Measurements from ENCODE around the gene TCF25. TPM values are rescaled to one million over a fixed set of nuclear protein-coding genes. Genes with fewer than 3 reads are reported as not detected.

TCF25 gene
- total RNA-seq, 1 experiment from 2014 or later: 196 TPM

GRCh38 chr16:89861648-89862047, 11.7 kb upstream of the TCF25 start:
- POLR2A ChIA-PET: interaction anchor here (0.6 to 1.3 kb wide), 2 partner anchors 24 to 53 kb away, joined by 3 to 4 read pairs; no protein-coding TSS in a partner anchor

GRCh38 chr16:89862732-89863131, 10.7 kb upstream of the TCF25 start:
- H3K9me3 Mint-ChIP-seq (ENCODE audit: unreplicated experiment): no peaks in the 10 kb centered on the region
- H3K27me3 Mint-ChIP-seq (ENCODE audit: insufficient read depth, unreplicated experiment): no peaks in the 10 kb centered on the region
- H3K4me3 Mint-ChIP-seq (ENCODE audit: unreplicated experiment): no peak overlapping the region
- Histone ChIP-seq H3K9me3 (peaks cover 7% of the 10 kb centered on the region; the same call in 1 of the 2 replicates), H3K27me3 (replicated peaks; ENCODE audit: control insufficient read depth, insufficient read depth, low read length) (no peaks in the 10 kb centered on the region), H3K4me3 (ENCODE audit: low read depth, low read length) (no peak overlapping the region), H3K36me3 (ENCODE audit: control insufficient read depth, insufficient read depth, low read length) (peaks cover 2% of the 10 kb centered on the region; the same call in 1 of the 2 replicates), H3K4me1 (peaks cover 3% of the 10 kb centered on the region; the same call in 1 of the 2 replicates)
- BruUV-seq (replicated peaks): no TSS peak
- CTCF ChIA-PET: interaction anchor here (1.1 kb wide), 1 partner anchor 40 kb away, joined by 3 read pairs; no protein-coding TSS in a partner anchor
- DNase-seq: no peak
- intact Hi-C loops (cut with micrococcal nuclease; ENCODE audit: unreplicated experiment): no loop called here
- TF ChIP-seq CTCF (IDR thresholded peaks at IDR 0.05; ENCODE audit: insufficient read depth in 1 of 2, low read depth in 1 of 2, low read length in 1 of 2, severe bottlenecking in 1 of 2, unreplicated experiment in 1 of 2): no peak
- POLR2A ChIA-PET: no interaction called here
- peaks cover 17% of the 10 kb centered on the region for H3K36me3 Mint-ChIP-seq (ENCODE audit: insufficient read depth, unreplicated experiment)
- peak overlapping the region; percentile 11 for H3K27ac Mint-ChIP-seq (ENCODE audit: unreplicated experiment)
- H3K4me1 Mint-ChIP-seq (ENCODE audit: low read depth, unreplicated experiment): peaks cover 21% of the 10 kb centered on the region

More at GRCh38 chr16:89861648-89862047, 11.7 kb upstream of the TCF25 start:
- intact Hi-C loops (cut with micrococcal nuclease; ENCODE audit: unreplicated experiment): loop anchor here (1.0 to 2.0 kb wide), 5 partner anchors 25 to 161 kb away; no protein-coding TSS in a partner anchor
- Mint-ChIP-seq H3K27ac (ENCODE audit: unreplicated experiment) (no peak overlapping the region), H3K4me1 (ENCODE audit: low read depth, unreplicated experiment) (peaks cover 21% of the 10 kb centered on the region), H3K4me3 (ENCODE audit: unreplicated experiment) (no peak overlapping the region), H3K36me3 (ENCODE audit: insufficient read depth, unreplicated experiment) (peaks cover 13% of the 10 kb centered on the region), H3K27me3 (ENCODE audit: insufficient read depth, unreplicated experiment) (no peaks in the 10 kb centered on the region), H3K9me3 (ENCODE audit: unreplicated experiment) (no peaks in the 10 kb centered on the region)
- TF ChIP-seq CTCF (IDR thresholded peaks at IDR 0.05; ENCODE audit: insufficient read depth in 1 of 2, low read depth in 1 of 2, low read length in 1 of 2, severe bottlenecking in 1 of 2, unreplicated experiment in 1 of 2): no peak
- H3K27me3 ChIP-seq (replicated peaks; ENCODE audit: control insufficient read depth, insufficient read depth, low read length): no peaks in the 10 kb centered on the region
- CTCF ChIA-PET: interaction anchor here (0.6 to 2.3 kb wide), 9 partner anchors 12 to 161 kb away, joined by 3 to 24 read pairs (median 7); partner anchors contain the start of genes FANCA and SPATA2L
- peak in 1 of 2 experiments; percentile 34 for DNase-seq
- no peak overlapping the region for H3K4me3 ChIP-seq (ENCODE audit: low read depth, low read length)
- peaks cover 3% of the 10 kb centered on the region; the same call in 1 of the 2 replicates for H3K4me1 ChIP-seq
- no TSS peak for BruUV-seq (replicated peaks)
- no peaks in the 10 kb centered on the region for H3K9me3 ChIP-seq
- H3K36me3 ChIP-seq (ENCODE audit: control insufficient read depth, insufficient read depth, low read length): peaks cover 2% of the 10 kb centered on the region; the same call in 1 of the 2 replicates

- peak in 1 of 2 experiments; percentile 44 for DNase-seq
- no peaks in the 10 kb centered on the region for H3K27me3 Mint-ChIP-seq (ENCODE audit: insufficient read depth, unreplicated experiment)
- BruUV-seq (replicated peaks): no TSS peak
- peaks cover 3% of the 10 kb centered on the region; the same call in 1 of the 2 replicates for H3K4me1 ChIP-seq
- H3K9me3 ChIP-seq: peaks cover 15% of the 10 kb centered on the region; the same call in 1 of the 2 replicates
- H3K27ac Mint-ChIP-seq (ENCODE audit: unreplicated experiment): peak overlapping the region; percentile 62
- ChIA-PET CTCF (interaction anchor here (0.5 to 1.1 kb wide), 2 partner anchors 42 to 47 kb away, joined by 3 to 5 read pairs; no protein-coding TSS in a partner anchor), POLR2A (no interaction called here)
- peaks cover 21% of the 10 kb centered on the region for H3K4me1 Mint-ChIP-seq (ENCODE audit: low read depth, unreplicated experiment)
- no peak for TF ChIP-seq CTCF (IDR thresholded peaks at IDR 0.05; ENCODE audit: insufficient read depth in 1 of 2, low read depth in 1 of 2, low read length in 1 of 2, severe bottlenecking in 1 of 2, unreplicated experiment in 1 of 2)
- H3K27me3 ChIP-seq (replicated peaks; ENCODE audit: control insufficient read depth, insufficient read depth, low read length): no peaks in the 10 kb centered on the region
- H3K9me3 Mint-ChIP-seq (ENCODE audit: unreplicated experiment): no peaks in the 10 kb centered on the region
- H3K4me3 ChIP-seq (ENCODE audit: low read depth, low read length): no peak overlapping the region
- peaks cover 4% of the 10 kb centered on the region for H3K36me3 ChIP-seq (ENCODE audit: control insufficient read depth, insufficient read depth, low read length)
- H3K36me3 Mint-ChIP-seq (ENCODE audit: insufficient read depth, unreplicated experiment): peaks cover 17% of the 10 kb centered on the region
- intact Hi-C loops (cut with micrococcal nuclease; ENCODE audit: unreplicated experiment): no loop called here
- H3K4me3 Mint-ChIP-seq (ENCODE audit: unreplicated experiment): no peak overlapping the region
These were observed 9.5 kb upstream of the TCF25 start for GRCh38 chr16:89863741-89864526.

Measured in Caco-2 (cell line).